ENCODE measurements around the gene ADGRB2. TPM values are rescaled to one million over a fixed set of nuclear protein-coding genes. Genes with fewer than 3 reads are reported as not detected.
A peak's percentile ranks its signal among the peaks of the same experiment; 100 is the strongest.

Gene ADGRB2
- polyA plus RNA-seq, 10 donors: 9.6 to 23.3 (median 14.0) TPM

DNA sequence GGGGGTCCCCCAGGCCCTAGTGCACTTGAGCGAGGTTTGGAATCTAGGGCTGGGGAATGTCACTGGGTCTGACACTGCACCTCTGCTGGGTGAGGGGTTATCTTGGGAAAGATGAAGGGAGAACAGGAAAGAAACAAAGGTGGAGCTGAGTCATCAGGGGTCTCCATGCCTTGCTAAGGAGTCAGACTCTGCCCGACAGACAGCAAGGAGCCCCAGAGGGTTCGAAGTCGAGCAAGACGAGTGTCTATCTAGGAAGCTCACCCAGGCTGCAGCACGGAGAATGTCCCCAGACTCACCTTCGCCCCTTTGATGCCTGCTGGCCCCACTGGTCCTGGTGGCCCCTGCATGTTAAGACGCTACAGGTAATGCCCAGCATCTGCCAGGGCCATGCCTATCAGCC is 78.3 kb downstream of the ADGRB2 start:
- no peak for DNase-seq

DNA sequence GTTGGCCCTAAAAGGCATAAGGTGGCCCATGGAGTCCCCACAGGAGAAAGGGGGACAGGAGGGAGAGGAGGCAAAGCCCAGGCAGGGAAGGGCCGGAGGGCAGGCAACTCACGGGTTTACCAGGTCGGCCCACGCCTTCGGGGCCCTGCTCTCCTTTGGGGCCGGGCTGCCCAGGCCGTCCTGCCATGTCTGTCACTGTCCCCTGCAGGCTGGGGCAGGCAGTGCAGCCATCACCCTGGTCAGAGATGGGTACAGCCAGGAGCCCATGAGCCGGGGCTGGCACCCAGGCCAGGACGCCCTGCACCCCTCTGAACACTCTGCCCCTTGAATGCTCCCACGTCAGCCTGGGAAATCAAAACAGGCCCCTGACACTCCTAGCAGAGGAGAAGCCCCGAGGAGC is 80.1 kb downstream of the ADGRB2 start:
- no peak for DNase-seq

DNA sequence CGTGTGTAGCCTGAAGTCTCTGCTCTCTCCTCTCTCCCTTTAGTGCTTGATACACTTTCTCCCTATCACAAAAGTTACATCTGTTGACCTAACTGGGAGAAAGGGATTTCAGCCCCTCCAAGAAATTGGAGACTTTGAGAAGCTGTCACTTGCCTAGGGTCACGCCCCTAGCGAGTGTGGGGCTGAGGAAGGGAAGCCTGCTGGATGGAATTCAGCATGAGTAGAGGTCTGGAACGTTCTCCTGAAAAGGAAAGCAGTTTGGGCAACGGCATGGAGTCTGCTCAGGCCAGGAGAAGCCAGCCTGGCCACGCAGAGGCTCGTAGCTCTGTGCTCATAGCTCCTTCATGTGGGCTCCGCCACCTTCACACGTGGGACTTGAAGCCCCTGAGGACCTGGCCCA is 82.7 kb downstream of the ADGRB2 start:
- peak in 1 of 3 donors; percentile 57 for DNase-seq

DNA sequence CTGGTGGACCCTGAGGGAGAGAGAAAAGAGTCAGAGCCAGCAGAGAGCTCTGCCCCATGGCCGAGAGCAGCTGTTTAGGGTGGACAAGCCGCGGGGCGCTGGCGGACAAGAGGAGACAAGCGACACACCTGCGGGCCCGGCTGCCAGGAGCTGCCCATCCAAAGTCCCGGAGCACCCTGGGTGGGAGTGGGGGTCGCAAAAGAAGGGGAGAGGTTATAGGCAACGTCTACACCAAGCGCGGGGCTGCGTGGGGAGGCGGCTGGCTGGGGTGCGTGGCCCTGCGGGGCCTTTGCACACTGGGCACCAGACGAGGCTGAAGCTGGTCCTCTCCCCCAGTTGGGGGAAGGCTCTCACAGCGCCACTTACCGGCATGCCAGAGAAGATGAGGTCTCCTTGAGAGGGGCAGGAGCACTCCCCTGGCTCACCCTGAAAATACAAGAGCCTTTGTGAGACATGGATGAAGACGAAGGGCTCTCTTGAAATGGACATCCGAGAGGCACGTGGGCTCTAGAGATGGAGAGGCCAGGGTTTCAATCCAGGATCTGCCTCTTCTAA is 84.4 kb downstream of the ADGRB2 start:
- no peak for DNase-seq

DNA sequence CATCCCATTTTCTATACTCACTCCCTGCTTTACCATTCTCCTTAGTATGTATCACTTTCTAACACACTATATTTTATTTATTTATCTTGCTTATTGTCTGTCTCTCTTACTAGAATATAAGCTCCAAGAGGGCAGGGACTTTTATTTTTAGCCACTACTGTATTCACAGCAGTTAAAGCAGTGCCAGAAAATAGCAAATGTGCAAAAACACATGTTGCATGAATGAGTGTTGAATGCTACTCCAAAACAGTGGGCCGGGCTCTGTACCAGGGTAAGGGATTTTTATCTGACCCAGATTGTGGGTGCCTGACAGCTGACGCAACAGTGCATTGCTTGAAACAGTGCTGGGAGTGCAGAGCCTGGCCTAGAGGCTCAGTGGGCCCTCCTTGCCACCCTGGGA is 85.0 kb downstream of the ADGRB2 start:
- no peak for DNase-seq

DNA sequence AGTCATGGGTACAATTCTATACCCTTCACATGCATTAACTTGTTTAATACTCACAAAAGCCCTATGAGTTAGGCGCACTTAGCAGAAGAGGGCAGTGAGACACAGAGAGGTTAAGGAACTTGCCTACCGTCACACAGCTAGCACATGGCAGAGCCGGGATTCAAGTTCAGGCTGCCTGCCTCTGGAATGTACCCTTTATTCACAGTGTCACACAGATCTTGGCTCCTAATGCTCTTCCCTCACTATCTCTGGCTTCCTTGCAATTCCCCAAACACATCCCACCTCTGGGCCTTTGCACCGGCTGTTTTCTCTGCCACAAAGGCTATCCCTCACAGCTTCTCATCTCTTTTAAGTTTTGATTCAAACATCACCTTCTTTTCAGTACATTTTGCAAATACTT is 85.5 kb downstream of the ADGRB2 start:
- no peak for DNase-seq

DNA sequence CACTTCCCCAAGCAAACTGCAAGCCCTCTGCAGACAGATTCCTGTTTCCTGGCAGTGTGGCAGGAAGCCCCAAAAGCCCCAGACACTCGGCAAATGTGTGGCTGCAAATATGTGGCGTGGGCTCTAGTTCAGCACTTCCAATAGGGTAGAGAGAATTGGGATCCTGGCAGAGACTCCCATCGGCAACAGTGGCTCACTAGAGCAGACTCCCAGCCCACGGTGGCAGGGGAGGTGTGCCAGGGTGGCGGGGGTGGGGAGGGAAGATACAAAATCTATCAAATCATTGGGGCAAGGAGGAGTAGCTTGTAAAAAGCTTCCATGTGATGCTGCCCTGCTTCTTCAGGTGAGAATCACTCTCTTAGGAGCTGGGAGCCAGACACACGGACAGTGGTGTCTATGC is 86.2 kb downstream of the ADGRB2 start:
- DNase-seq: no peak

DNA sequence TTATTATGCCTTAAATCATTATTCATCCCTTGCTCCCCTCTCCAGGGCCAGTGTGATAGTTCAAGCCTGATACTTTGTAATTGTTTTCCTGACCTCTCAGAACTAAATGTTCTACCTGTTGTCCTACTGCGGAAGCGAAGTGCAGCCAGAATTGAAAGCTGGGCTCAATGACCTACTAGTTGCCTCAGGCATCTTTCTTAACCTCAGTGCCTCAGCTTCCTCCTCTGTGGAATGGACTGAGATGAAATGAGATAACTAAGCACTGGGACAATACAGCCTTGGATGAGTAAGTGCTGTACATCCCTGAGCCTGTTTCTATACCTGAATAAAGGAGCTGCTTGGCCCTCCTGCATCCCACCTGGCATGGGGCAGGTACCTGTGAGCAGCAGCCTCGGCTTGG is 86.7 kb downstream of the ADGRB2 start:
- DNase-seq: no peak

Other genes starting within 250 kb of the ADGRB2 start
- gene TINAGL1, start 187.8 kb downstream of the ADGRB2 start, polyA plus RNA-seq (ENCODE audit: insufficient read length in 10 of 10): 10 to 100 TPM; 16.9 to 30.9 (median 20.5) TPM
- gene HCRTR1, start 146.7 kb downstream of the ADGRB2 start, polyA plus RNA-seq (ENCODE audit: insufficient read length in 10 of 10): under 1 TPM in 9 of 10 donors, not detected in 1; 0.11 to 0.57 (median 0.21) TPM
- gene PEF1, start 119.5 kb downstream of the ADGRB2 start, polyA plus RNA-seq (ENCODE audit: insufficient read length in 10 of 10): 10 to 100 TPM; 34.5 to 47.7 (median 40.2) TPM
- gene COL16A1, start 60.3 kb downstream of the ADGRB2 start, polyA plus RNA-seq (ENCODE audit: insufficient read length in 10 of 10): 100 to 1,000 TPM in 9 of 10 donors, 10 to 100 TPM in 1; 94.7 to 237 (median 139) TPM
- gene SPOCD1, start 51.7 kb upstream of the ADGRB2 start, polyA plus RNA-seq (ENCODE audit: insufficient read length in 10 of 10): under 1 TPM; 0.11 to 0.60 (median 0.30) TPM
- gene PTP4A2, start 174.0 kb upstream of the ADGRB2 start, polyA plus RNA-seq (ENCODE audit: insufficient read length in 10 of 10): 100 to 1,000 TPM; 189 to 256 (median 231) TPM
- gene KHDRBS1, start 249.5 kb upstream of the ADGRB2 start, polyA plus RNA-seq (ENCODE audit: insufficient read length in 10 of 10): 100 to 1,000 TPM; 120 to 169 (median 138) TPM

Measured in muscle of back (tissue), 11 donors.